NOMO-1 treated with dmso at 0.1 percent for 144 hours (cell line): ENCODE data around the gene HECA.

Source experiments
- DNase-seq: peaks from one replicate; lab custom pipeline; 2025; ENCODE audit not compliant: unreplicated experiment; lab: John Stamatoyannopoulos, UW

HECA gene

DNA sequence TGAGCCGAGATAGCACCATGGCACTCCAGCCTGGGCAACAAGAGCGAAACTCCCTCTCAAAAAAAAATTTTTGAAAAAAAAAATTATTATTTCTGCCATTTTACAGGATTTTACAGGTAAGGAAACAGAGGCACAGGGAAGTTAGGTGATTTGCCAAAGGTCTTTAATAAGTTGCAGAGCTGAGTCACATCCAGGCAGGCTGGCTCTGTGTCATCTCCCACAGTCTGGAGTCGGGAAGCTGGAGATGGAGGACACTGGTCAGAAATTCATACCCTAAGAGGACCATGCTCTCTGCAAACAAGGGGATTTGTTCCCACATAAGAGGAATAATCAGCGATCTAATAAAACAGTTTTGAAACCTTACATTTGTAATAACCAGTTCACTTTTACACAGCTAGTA, 24.1 kb downstream of the HECA start:
- no peak for DNase-seq

DNA sequence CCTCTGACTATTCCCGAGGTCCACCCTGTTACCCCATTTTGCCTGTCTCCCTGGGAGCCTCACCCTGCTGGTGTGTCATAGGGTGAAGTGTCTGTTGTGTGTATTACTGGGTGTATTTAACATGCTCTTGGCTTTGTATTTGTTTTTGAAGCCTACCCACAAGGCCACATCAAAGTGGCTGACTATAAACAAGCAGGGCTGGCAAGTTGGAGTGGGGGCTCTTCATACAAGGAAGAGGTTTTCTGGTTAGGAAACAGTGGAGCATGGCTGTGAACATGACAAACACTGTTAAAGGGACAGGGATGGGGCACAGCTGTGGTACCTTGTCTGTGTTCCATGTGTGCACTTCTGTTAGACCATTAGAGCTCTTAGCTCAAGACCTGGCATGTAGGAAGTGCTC, 26.3 kb downstream of the HECA start:
- DNase-seq, result no peak

DNA sequence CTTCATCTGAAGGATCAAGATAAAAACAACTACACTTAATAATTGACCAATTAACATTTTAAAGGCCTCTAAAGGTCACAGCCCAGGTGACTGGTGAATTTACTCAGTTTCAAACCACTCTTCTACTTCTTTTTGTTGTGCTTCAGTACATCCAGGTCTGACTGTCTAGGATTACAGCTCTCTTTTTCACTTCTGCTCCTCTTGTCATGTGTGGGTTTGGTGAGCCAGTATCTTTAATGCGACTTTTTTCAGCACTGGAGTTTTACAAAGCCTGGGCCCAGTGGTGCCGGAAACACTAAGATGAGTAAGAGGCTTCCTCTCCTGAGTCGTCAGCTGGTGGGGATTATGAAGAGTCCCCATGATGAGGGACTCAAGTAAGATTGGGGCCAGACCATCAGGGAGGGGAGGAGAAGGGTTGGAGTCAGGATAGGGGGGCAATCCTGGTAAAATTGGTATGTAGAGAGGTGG, 27.0 kb downstream of the HECA start:
- DNase-seq, result no peak

DNA sequence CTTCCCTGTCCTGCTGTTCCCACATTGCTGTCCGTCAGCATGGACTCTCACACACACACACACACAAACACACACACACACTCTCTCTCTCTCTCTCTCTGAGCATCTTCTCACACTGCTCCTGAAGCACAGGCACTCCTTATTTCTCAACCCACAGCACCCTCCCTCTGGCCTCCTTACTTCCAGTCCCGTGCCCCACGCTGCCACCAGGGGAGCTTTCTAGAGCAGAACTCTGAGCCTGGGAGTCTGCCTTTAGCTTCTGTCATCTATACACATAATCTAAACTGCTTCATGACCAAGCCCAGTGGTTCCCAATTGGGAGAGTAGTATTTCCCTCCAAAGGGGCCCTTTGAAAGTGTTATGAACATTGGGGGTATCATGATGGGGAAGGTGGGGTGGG, 29.1 kb downstream of the HECA start:
- DNase-seq, result no peak

DNA sequence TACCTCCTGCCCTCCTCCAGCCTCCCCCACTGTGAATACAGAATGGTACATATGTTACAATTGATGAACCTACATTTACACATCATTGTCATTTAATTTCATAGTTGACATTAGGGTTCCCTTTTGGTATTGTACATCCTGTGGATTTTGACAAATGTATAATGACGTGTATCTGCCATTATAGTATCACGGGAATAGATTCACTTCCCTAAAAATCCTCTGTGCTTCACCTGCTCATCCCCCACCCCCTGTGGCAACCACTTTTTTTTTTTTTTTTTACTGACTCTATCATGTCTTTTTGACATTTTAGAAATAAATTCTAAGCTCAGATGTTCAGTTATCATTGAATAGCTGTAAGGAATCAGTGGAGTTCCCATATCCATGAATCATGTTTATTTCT, 30.4 kb downstream of the HECA start:
- no peak for DNase-seq

DNA sequence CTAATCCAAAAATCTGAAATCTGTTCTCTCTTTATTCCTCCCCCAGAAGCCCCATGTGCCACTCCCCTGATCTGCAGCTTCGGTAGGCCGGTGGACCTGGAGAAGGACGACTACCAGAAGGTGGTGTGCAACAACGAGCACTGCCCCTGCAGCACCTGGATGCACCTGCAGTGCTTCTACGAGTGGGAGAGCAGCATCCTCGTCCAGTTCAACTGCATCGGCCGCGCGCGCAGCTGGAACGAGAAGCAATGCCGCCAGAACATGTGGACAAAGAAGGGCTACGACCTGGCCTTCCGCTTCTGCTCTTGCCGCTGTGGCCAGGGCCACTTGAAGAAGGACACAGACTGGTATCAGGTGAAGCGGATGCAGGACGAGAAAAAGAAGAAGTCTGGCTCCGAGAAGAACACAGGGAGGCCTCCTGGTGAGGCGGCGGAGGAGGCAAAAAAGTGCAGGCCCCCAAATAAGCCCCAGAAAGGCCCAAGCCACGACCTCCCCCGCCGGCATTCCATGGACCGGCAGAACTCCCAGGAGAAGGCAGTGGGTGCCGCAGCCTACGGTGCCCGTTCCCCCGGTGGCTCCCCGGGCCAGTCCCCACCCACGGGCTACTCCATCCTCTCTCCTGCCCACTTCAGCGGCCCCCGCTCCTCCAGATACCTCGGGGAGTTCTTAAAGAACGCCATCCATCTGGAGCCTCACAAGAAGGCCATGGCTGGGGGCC, 31.5 kb downstream of the HECA start:
- DNase-seq, result no peak

DNA sequence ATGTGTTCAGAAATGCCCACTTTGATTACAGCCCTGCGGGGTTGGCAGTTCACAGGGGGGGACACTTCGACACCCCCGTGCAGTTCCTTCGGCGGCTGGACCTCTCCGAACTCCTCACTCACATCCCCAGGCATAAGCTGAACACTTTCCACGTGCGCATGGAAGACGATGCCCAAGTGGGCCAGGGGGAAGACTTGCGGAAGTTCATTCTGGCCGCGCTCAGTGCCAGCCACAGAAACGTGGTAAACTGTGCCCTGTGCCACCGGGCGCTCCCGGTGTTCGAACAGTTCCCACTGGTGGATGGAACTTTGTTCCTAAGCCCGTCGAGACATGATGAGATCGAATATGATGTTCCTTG, 32.1 kb downstream of the HECA start:
- DNase-seq, result no peak

DNA sequence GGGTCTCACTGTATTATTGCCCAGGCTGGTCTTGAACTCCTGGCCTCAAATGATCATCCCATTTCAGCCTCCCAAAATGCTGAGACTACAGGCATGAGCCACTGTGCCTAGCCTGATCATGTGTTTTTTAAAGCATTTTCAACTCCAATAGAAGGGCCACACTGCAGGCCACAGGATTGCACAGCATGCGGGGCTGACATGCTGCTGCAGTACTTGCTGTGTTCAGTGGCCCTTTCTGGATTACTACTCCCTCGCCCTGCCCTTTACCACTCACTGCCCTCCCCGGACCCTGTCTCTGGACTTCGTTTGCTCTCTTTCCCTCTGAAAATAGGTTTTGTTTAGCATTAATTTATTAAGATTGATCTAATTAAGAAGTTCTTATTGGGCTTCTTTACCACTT, 37.3 kb downstream of the HECA start:
- no peak for DNase-seq

DNA sequence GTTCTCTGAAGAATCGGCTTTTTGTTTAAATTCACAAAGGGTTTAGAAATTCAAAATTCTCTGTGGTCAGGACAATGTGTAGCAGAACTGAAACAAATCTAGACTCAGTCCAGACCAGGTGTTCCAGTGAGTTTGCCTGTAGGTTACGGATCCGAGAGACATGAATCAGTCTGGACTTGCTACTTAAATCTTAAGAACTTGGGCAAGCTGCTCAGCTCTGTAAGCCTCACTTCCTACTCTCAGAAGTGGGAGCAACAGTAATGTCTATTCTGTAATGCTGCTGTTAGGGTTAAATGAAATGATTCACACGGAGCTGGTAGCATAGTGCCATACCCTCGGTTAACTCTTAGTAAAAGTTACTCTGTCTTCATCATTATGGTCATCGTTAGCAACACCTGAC, 37.7 kb downstream of the HECA start:
- no peak for DNase-seq

DNA sequence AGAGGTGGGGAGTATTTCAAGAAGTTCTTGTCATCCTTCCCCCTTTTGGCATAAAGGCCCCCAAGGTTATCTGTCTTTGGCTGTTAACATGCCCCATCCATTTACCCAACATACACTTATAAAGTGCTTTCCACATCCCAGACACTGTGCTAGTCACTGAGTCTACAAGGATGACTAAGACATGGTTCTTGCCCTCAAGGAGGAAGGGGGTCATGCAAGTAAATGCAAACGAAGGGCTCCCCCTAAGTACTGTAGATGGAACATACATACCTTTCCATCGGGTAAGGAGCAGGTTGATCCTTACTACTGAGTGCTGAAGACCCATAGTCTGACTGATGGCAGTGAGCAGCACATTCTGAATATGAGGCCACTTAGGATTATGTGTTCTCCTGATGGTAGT, 38.3 kb downstream of the HECA start:
- DNase-seq, result no peak

DNA sequence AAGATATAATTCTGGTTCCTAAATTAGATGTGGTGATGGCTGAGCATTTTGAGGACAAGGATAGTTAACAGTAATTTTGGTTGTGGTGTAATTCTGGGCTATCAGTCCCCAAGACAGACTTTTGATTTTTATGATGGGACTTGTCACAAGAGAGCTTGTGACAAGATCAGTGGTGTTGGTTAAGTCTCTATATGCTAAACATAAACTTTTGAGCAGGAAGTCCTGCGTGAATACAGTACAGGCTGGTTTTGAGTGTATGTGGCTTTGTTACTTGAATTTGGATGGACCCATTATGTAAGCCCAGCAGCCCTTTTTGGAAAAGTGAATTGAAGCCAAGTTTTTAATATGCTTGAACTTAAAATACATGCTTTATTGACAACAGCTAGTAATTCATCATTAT, 38.9 kb downstream of the HECA start:
- DNase-seq, result no peak

DNA sequence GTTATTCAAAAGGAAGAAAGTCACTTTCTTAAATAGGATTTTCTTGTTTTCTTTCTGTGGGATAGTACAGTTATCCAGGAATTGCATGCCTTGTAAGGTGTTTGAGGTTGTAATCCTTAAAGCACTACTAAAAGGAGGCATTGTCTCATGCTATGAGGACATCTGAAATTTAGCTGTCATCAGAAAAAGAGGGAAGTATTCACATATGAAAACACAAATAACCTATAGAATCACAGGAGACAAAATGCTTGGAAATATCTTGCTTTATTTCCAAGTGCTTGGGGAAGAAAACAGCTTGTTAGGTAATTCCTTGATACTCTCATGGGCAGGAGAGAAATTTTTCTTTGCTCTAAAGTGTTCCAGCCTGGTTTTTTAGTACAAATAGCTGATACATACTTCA, 40.1 kb downstream of the HECA start:
- no peak for DNase-seq

DNA sequence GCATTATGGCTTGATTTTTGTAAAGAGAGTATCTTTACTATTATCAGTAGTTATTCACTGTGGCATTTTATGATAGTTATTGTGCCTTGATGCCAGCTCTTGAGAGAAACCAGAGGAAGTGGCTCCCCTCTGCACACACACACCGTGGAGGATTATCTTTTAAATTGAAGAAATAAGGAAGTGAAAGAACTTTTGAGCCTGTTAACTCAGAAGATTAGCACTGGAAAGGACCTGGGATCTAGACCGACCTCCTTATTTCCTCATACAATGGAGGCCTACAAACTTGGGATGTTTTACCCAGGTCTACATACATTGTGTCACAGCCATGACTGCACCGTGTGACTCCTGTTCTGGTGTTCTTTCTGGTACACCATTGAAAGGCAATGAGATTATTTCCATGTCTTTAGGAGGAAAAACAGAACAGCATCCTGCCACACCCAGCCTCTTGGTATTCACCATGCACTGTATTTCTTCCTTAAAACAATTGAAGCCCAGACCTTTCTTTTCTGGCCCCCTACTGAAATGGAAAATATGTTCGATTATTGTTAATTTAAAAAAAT, 40.6 kb downstream of the HECA start:
- DNase-seq, result peak; percentile 75

DNA sequence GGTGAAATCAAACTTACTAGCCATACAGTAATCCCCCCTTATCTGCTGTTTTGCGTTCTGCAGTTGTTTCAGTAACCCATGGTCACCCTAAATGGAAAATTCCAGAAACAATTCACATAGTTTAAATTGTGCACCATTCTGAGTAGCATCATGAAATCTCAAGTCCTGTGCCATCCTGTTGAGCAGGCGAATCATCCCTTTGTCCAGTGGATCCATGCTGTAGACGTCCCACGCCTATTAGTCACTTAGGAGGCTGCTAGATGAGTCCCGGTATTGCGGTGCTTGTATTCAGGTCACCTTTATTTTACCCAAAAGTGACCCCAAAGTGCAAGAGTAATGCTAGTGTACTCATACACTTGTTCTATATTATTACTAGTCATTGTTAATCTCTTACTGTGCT, 46.4 kb downstream of the HECA start:
- DNase-seq, result no peak

DNA sequence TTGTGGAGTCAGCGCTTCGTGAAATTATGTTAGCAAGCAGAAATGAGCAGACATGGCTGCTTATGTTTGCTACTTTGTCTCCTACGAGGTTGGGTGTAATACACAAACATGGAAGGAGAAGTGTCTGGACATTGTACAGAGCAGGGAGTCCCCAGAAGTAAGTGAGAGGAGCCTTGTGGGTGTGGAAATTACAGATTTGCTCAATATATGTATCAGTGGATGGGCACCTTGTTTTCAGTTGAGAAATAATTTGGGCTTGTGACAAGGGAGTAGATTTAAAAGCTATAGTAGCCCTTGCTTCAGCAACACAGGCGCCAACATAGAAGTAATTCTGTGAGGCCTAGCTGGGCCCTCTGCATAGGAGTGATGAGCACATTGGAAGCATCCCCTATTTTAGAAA, 49.2 kb downstream of the HECA start:
- DNase-seq, result no peak

DNA sequence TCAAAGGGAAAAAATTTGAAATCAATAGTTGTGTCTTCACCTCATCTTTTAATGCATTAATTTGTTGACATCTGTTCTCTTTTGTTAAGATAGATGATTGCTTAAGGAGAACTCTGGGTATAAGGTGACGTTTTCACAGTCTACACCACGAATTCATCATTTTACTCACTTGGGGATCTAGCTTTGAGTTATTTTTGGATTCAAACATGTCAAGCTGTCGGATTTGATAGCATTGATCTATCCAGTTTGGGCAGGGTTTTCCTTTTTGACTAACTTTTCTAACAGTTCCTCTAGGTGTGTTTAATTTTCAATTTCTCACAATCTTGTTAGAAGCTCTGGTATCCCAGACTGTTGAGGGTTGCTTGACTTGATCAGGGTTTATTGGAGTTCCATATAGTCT, 49.6 kb downstream of the HECA start:
- DNase-seq, result no peak

DNA sequence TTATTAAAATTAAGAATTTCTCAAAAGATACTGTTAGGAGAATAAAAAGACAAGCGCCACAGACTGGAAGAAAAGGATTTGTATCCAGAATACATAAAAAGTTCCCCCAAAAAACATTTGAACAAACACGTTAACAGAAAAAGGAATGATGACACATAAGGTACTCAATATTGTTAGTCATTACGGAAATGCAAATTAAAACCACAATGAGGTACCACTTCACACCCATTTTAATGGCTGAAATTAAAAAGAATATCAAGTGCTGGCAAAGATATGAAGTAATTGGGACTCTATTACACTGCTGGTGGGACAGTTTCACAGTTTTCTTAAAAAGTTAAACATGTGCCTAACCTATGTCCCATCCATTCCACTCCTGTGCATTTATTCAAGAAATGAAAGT, 51.4 kb downstream of the HECA start:
- DNase-seq, result no peak

DNA sequence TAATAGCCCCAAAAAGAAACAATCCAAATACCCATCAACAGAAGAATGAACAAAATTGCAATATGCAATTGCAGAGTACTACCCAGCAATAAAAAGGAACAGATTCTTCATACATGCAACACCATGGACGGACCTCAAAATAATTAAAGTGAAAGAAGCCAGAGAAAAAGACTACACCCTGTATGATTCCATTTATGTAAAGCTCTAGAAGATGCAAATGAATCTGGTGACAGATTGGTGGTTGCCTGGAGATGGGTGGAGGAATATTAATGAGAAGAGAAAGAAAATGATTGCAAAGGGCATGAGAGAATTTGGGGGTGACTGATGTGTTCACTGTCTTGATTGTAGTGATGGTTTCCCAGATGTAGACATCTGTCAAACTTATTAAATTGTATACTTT, 51.8 kb downstream of the HECA start:
- no peak for DNase-seq

DNA sequence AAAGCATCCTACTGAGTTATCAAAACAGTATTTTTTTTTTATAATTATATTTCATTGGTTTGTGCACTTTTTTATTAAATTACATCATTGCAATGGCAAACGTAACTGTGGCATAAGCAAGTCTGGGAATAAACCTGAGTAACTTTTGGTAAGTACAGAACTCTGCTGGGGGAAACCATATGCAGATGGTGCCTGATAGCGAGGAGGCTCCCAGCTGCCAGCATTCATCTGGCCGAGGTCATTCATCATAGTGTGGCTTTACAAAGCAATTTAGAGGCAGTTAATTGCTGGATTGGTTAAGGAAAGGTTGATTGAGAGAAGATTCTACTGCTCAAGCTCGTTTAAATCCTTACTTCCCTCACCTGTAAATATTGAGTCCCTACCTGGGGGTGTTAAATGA, 52.6 kb downstream of the HECA start:
- no peak for DNase-seq

DNA sequence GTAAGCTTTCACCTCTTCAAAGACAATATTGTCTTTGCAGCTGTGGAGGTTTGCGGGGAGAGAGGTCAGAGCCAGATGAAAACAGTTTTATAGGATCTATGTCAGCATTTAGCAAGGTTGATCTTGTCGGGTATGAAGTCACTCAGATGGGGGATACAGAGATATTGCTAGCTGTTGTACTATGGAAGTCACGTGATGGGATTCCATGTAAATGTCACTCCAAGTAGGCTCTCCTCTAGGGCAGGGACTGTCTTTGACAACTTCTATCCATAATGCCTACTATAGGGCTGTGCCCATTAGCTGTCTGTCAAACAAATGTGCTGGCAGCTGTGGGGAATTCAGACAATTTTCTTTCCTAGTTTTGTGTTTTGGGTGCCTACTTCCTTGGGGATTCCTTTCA, 54.8 kb downstream of the HECA start:
- DNase-seq, result no peak

DNA sequence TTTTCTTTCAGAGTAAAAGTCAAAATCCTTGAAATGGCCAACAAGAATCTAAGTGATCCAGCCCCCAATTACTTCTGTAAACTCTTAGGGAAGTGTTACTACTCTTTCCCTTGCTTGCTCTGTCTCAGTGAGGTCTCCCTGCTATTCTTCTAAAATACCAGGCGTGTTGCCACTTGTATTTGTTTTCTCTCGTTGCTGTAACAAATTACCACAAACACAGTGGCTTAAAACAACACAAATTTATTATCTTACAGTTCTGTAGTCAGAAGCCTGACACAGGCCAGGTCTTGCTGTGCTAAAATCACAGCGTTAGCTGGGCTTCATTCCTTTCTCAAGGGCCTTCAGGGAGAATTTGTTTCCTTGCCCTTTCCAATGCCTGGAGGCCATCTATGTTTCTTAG, 59.9 kb downstream of the HECA start:
- DNase-seq, result no peak

DNA sequence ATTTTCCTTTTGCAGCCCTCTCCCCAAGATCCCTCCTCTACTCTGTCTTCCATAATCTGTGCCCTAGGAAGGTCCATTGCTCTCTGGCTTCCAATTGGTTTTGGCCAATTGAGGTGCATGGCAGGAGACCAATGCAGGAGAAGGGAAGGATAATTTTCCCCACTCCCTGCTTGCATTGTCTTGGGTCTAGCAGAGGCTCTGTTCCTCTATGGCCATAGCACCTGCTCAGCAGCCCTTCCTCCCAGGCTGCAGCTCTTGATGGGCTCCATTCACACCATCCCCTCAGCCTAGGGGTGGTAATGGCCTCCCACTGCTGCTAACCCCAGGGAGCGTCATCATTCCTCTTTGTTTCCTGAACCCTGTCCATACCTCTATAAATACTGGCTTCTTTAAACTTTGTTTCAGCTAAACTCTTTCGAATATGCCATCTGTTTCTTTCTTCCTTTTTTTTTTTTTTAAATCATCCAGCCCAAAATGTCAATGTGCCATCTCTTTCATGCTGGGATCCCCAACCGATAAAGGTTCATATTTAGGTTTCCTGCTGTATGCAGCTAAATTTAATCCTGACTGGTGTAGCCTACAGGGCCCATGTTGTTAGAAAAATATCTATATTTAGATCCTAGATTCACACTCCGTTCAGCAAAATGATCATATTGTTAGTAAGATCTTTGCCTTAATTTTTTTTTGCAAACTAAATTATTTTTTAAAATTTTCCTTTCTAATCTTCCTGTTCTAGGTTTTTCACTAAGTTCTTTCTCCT, 63.8 kb downstream of the HECA start:
- DNase-seq, result no peak

DNA sequence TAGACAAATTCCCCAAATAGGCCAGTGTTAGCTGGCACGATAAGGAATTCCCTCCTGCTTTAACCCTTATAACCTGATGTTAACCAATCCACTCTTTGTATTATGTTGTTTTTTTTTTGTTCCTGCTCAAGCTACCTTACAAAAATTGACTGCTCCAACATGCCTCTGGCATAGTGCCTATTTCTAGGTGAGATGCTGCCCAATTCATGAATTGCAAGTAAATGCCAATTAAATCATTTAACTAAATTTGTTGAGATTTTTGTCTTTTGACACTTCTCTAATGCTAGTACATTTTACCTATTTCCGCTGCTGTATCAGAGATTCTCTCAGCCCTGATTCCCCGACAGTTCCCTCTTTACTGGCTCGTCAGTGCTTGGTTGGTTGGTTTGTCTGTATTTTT, 66.5 kb downstream of the HECA start:
- DNase-seq, result no peak
